K562 (cell line): Measurements from ENCODE around the gene SSR2. TPM values are rescaled to one million over a fixed set of nuclear protein-coding genes. Genes with fewer than 3 reads are reported as not detected.

Source experiments
- CXXC5 ChIP-seq: fragments of 250-450 bp; sonication (Bioruptor Pico); IDR thresholded peaks from 2 replicates; pipeline ENCODE4 v1.8.0; 2022; ENCODE audit warnings: inconsistent platforms, mild to moderate bottlenecking, moderate library complexity
- DPF2 ChIP-seq: fragments of 450-650 bp; IDR thresholded peaks from 2 replicates; pipeline ENCODE4 v1.6.1; 2016
- E2F6 ChIP-seq, 2 experiments: IDR thresholded peaks; 2 replicates each; pipeline ENCODE4 v1.6.1; 2011; ENCODE audit warnings: borderline replicate concordance in 1 of 2, control low read depth in 1 of 2, low read depth in 1 of 2, low read length in 1 of 2, mild to moderate bottlenecking in 1 of 2, mixed read lengths in 1 of 2, moderate library complexity in 1 of 2; ENCODE audit not compliant: insufficient read depth in 1 of 2, insufficient read length in 1 of 2, poor library complexity in 1 of 2, severe bottlenecking in 1 of 2; ENCODE audit errors: extremely low read depth in 1 of 2
- FOXK2 ChIP-seq, 2 experiments: fragments of 450-650 bp; IDR thresholded peaks in 1 of 2; conservative IDR thresholded peaks in 1 of 2; 2 replicates each; pipeline ENCODE4 v1.6.1; 2016; ENCODE audit warnings: low read depth in 2 of 2, mild to moderate bottlenecking in 1 of 2
- HNRNPLL ChIP-seq: fragments of 200-400 bp; formaldehyde crosslinking; IDR thresholded peaks from 2 replicates; pipeline ENCODE4 v1.6.1; 2017; ENCODE audit warnings: low read length, low read depth, mild to moderate bottlenecking; ENCODE audit not compliant: poor library complexity, severe bottlenecking
- HOMEZ ChIP-seq: fragments of 250-450 bp; sonication (Bioruptor Pico); IDR thresholded peaks from 2 replicates; pipeline ENCODE4 v1.4.0; 2020; ENCODE audit warnings: mild to moderate bottlenecking, moderate library complexity
- JUND ChIP-seq, 2 experiments: IDR thresholded peaks; 2 replicates in 1 of 2; 3 replicates in 1 of 2; pipeline ENCODE4 v1.6.1; 2011; ENCODE audit warnings: borderline replicate concordance in 2 of 2, low read depth in 2 of 2, low read length in 2 of 2, improper control_type of control experiment in 1 of 2, missing biosample characterization in 1 of 2, missing genetic modification characterization in 1 of 2, missing genetic modification reagents in 1 of 2
- MTA3 ChIP-seq: fragments of 450-650 bp; formaldehyde crosslinking; IDR thresholded peaks from 2 replicates; pipeline ENCODE4 v1.6.1; 2017; ENCODE audit warnings: mild to moderate bottlenecking, borderline replicate concordance
- MYC ChIP-seq, 2 experiments: fragments of 250-450 bp in 1 of 2; sonication (Bioruptor Pico) in 1 of 2; IDR thresholded peaks; 2 replicates each; pipeline versions ENCODE4 v1.5.1 to v1.6.1; 2012 to 2021; ENCODE audit warnings: low read depth in 2 of 2, borderline replicate concordance in 1 of 2, improper control_type of control experiment in 1 of 2, low read length in 1 of 2, mild to moderate bottlenecking in 1 of 2, moderate library complexity in 1 of 2
- POLR2B ChIP-seq: fragments of 450-650 bp; IDR thresholded peaks from 2 replicates; pipeline ENCODE4 v1.6.1; 2018; ENCODE audit warnings: low read depth; ENCODE audit not compliant: partially characterized antibody
- RBFOX2 ChIP-seq: fragments of 200-400 bp; formaldehyde crosslinking; IDR thresholded peaks from 2 replicates; pipeline ENCODE4 v1.6.1; 2017; ENCODE audit warnings: low read depth, mild to moderate bottlenecking, low read length, moderate library complexity
- RFX7 ChIP-seq: fragments of 250-450 bp; sonication (Bioruptor Pico); IDR thresholded peaks from 2 replicates; pipeline ENCODE4 v1.5.1; 2021; ENCODE audit warnings: mild to moderate bottlenecking
- TBL1XR1 ChIP-seq, 2 experiments: IDR thresholded peaks; 2 replicates each; pipeline ENCODE4 v1.6.1; 2012; ENCODE audit warnings: improper control_type of control experiment in 2 of 2, low read length in 2 of 2, mild to moderate bottlenecking in 1 of 2
- ZNF586 ChIP-seq: fragments of 450-650 bp; formaldehyde crosslinking; conservative IDR thresholded peaks from 2 replicates; pipeline ENCODE4 v1.4.0; 2020; ENCODE audit warnings: mild to moderate bottlenecking, moderate library complexity
- polyA plus RNA-seq, 8 experiments: library from polyadenylated mRNA; depleted of rRNA in 4 of 8; stranded (reverse) in 5 of 8; unstranded in 3 of 8; fragments of >200 nt; fragmentation: Nextera tagmentation in 2 of 8; fragmentation: Illumina TruSeq in 1 of 8; extraction: Ambion mirVana in 2 of 8; extraction: Trizol in 1 of 8; gene quantifications; 2 replicates each; pipeline versions ENCODE4 v1.2.1 to v1.2.3, GENCODE V29; 2011 to 2014; ENCODE audit warnings: inconsistent platforms in 1 of 8, missing spikeins in 1 of 8
- total RNA-seq, 7 experiments: library from RNA; depleted of rRNA in 6 of 7; stranded (reverse); fragments of >200 nt in 6 of 7; fragmentation: Illumina TruSeq in 2 of 7; extraction: Trizol in 2 of 7; gene quantifications; 2 replicates each; pipeline versions ENCODE4 v1.2.1 to v1.2.3, GENCODE V29; 2011 to 2021; ENCODE audit warnings: low replicate concordance in 1 of 7
- TF ChIP-seq, protein P1 (sequence below): fragments of 450-650 bp; IDR thresholded peaks from 2 replicates; pipeline ENCODE4 v1.6.1; 2016
- TF ChIP-seq, protein P2 (sequence below), 2 experiments: fragments of 450-650 bp in 1 of 2; IDR thresholded peaks; 2 replicates each; pipeline ENCODE4 v1.6.1; 2011 to 2017; ENCODE audit warnings: low read depth in 2 of 2, antibody characterized with exemption in 1 of 2, borderline replicate concordance in 1 of 2, low read length in 1 of 2, mild to moderate bottlenecking in 1 of 2, mixed read lengths in 1 of 2; ENCODE audit not compliant: control insufficient read depth in 1 of 2

Gene SSR2
- total and polyA plus RNA-seq, 9 of the 15 experiments (the other 6 are each of a cell fraction or from before 2014, with no cell fraction given), result 161 to 411 (median 240) TPM

DNA sequence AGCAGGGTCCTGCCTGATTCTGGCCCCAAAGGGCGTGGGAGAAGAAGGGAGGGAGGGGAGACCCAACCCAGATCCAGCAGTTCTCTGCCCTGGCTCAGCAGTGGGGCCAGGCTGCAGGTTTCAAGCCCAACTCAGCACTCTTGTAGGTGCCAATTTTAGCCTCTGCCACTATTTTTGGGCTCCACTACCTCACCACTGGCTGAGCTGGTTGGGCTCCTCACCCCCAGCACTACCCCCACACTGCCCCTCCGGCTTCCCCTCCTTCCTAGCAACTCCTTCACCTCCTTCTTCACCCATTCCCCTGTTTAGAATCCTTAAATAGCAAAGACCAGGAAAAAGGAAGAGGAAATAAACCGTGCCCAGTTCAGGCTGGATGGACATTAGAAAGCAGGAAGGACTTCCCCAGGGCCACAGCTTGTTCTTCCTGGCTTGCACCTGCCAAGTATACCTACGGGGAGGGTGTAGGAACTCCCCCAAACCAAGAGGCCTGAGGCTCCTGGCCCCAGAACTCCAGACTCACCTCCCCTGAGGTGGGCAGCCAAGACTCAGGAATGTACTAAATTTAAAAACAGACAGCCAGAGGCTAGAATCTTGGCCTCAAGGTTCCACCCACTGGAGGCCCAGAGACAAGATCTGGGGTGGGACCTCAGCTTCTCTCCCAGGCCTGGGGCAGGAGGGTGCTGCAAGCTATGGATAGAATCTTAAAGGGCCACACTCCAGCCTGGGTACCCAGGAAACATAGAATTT lies 41.0 kb downstream of the SSR2 start (continued):
- TF ChIP-seq HOMEZ (CRISPR knock-in tag) (no peak), ZNF586 (CRISPR knock-in tag) (no peak), TBL1XR1 (IDR thresholded peaks at IDR 0.05; ENCODE audit: low read length in 2 of 2) (peak in 1 of 2 experiments; percentile 47; a peak in 1 of 4 replicates), E2F6 (IDR thresholded peaks at IDR 0.05; ENCODE audit: borderline replicate concordance in 1 of 2, extremely low read depth in 1 of 2, insufficient read depth in 1 of 2, insufficient read length in 1 of 2, low read depth in 1 of 2, low read length in 1 of 2, poor library complexity in 1 of 2, severe bottlenecking in 1 of 2) (peak in 1 of 2 experiments; percentile 13), MTA3 (peak; percentile 57; the same call in 1 of the 2 replicates), RBFOX2 (peak; percentile 62), POLR2B (peak; percentile 62), RFX7 (CRISPR knock-in tag) (no peak), CXXC5 (CRISPR knock-in tag) (no peak), HNRNPLL (no peak), FOXK2 (conservative IDR thresholded peaks at IDR 0.05 in 1 of 2, IDR thresholded peaks at IDR 0.05 in 1 of 2; ENCODE audit: low read depth in 2 of 2) (0 out of 4 replicates have a peak, but pooled peaks of 1 of the 2 experiments have one; percentile 17), MYC (IDR thresholded peaks at IDR 0.05; ENCODE audit: low read depth, low read length) (peak; percentile 47; the same call in 1 of the 2 replicates), MYC (CRISPR knock-in tag; IDR thresholded peaks at IDR 0.05; ENCODE audit: borderline replicate concordance, low read depth) (no peak), JUND (IDR thresholded peaks at IDR 0.05; ENCODE audit: borderline replicate concordance, low read depth, low read length) (peak; percentile 43; the same call in 1 of the 2 replicates), JUND (tag; IDR thresholded peaks at IDR 0.05; ENCODE audit: borderline replicate concordance, low read depth, low read length) (no peak; the same call in 2 of the 3 replicates), DPF2 (peak; percentile 28; the same call in 1 of the 2 replicates)
- TF ChIP-seq, protein P1, sequence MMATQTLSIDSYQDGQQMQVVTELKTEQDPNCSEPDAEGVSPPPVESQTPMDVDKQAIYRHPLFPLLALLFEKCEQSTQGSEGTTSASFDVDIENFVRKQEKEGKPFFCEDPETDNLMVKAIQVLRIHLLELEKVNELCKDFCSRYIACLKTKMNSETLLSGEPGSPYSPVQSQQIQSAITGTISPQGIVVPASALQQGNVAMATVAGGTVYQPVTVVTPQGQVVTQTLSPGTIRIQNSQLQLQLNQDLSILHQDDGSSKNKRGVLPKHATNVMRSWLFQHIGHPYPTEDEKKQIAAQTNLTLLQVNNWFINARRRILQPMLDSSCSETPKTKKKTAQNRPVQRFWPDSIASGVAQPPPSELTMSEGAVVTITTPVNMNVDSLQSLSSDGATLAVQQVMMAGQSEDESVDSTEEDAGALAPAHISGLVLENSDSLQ, result peak; percentile 72
- TF ChIP-seq, protein P2, sequence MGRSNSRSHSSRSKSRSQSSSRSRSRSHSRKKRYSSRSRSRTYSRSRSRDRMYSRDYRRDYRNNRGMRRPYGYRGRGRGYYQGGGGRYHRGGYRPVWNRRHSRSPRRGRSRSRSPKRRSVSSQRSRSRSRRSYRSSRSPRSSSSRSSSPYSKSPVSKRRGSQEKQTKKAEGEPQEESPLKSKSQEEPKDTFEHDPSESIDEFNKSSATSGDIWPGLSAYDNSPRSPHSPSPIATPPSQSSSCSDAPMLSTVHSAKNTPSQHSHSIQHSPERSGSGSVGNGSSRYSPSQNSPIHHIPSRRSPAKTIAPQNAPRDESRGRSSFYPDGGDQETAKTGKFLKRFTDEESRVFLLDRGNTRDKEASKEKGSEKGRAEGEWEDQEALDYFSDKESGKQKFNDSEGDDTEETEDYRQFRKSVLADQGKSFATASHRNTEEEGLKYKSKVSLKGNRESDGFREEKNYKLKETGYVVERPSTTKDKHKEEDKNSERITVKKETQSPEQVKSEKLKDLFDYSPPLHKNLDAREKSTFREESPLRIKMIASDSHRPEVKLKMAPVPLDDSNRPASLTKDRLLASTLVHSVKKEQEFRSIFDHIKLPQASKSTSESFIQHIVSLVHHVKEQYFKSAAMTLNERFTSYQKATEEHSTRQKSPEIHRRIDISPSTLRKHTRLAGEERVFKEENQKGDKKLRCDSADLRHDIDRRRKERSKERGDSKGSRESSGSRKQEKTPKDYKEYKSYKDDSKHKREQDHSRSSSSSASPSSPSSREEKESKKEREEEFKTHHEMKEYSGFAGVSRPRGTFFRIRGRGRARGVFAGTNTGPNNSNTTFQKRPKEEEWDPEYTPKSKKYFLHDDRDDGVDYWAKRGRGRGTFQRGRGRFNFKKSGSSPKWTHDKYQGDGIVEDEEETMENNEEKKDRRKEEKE (IDR thresholded peaks at IDR 0.05; ENCODE audit: borderline replicate concordance in 1 of 2, control insufficient read depth in 1 of 2, low read depth in 2 of 2, low read length in 1 of 2), result 0 out of 4 replicates have a peak, but pooled peaks of 1 of the 2 experiments have one; percentile 18
